Prostate gland (tissue), 2 donors: ENCODE results near the gene RPL22L1.

Experiments
- CTCF ChIP-seq, 4 experiments: fragments of 200-600 bp in 2 of 4; fragments of 450-650 bp in 2 of 4; sonication (generic) in 2 of 4; IDR thresholded peaks; 1 replicate in 3 of 4; 2 replicates in 1 of 4; pipeline ENCODE4 v1.5.1; 2016 to 2019; ENCODE audit warnings: antibody characterized with exemption in 4 of 4, mild to moderate bottlenecking in 2 of 4, moderate library complexity in 2 of 4
- POLR2A ChIP-seq: fragments of 450-650 bp; IDR thresholded peaks from one replicate; pipeline ENCODE4 v1.6.1; 2016; ENCODE audit warnings: antibody characterized with exemption, mild to moderate bottlenecking

DNA sequence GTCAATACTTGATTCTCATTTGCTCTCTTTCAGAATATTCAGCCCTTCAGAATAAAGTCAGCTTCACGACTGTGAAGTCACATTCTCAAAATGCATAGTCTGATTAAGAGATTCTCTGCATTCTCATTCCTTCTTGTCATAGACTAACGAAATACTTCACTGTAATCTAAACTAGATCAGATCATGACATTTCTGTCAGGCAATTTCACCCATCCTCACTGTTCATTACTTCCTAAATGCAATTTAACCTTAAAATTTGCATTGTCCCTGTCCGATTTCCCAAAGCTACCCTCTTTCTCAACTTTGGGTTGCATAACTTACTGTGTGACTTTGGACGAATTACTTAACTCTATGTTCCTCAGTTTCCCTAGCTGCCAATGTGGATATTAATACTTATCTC lies 6.2 kb downstream of the RPL22L1 start:
- TF ChIP-seq CTCF (IDR thresholded peaks at IDR 0.05) (no peak), POLR2A (no peak)
